ENCODE measurements around the gene UBAP2.

UBAP2 gene

GRCh38 chr9:33924978-33925797, 123.5 kb downstream of the UBAP2 start:
- TF ChIP-seq, protein P1, sequence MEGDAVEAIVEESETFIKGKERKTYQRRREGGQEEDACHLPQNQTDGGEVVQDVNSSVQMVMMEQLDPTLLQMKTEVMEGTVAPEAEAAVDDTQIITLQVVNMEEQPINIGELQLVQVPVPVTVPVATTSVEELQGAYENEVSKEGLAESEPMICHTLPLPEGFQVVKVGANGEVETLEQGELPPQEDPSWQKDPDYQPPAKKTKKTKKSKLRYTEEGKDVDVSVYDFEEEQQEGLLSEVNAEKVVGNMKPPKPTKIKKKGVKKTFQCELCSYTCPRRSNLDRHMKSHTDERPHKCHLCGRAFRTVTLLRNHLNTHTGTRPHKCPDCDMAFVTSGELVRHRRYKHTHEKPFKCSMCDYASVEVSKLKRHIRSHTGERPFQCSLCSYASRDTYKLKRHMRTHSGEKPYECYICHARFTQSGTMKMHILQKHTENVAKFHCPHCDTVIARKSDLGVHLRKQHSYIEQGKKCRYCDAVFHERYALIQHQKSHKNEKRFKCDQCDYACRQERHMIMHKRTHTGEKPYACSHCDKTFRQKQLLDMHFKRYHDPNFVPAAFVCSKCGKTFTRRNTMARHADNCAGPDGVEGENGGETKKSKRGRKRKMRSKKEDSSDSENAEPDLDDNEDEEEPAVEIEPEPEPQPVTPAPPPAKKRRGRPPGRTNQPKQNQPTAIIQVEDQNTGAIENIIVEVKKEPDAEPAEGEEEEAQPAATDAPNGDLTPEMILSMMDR (conservative IDR thresholded peaks at IDR 0.05), result peak; percentile 81
- TF ChIP-seq ZFX (IDR thresholded peaks at IDR 0.05), result no peak
- peak overlapping the region; percentile 0; the same call in 1 of the 2 replicates for H3K27ac ChIP-seq

DNA sequence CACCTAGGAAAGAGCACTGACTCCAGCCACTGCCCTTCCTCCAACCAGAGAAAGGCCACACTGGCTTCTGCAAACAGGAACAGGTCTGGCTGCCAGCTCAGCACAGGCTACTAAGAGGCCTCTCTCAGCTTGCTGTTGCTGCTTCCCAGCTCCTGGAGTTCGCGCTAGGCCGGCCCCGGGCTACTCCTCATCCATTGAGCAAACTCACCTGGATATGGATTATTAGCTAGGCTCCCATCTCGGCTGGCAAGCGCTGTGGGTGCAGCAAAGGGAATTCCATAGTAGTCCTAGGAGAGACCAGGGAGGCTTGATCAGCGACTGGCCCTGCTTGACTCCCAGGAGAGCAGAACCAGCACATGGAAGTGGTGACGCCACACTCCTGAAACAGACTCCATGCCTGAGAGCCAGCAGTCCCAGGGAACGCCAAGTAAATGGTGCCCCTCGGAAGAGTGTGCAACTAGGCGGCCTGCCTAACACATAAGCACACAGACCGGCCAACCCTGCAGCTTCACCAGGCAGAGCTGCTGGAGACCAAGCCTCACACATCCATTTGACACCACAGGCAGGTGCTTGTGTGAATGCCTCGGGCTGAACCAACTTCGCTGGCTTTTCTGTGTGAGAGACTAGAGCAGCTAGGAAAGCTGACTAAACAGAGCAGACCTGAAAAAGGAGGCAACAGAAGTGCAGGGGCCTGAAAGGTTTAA, 124.5 kb downstream of the UBAP2 start:
- H3K27ac ChIP-seq, result no peak overlapping the region
- TF ChIP-seq, protein P1 (conservative IDR thresholded peaks at IDR 0.05), result no peak
- no peak for TF ChIP-seq ZFX (IDR thresholded peaks at IDR 0.05)

- H3K27ac ChIP-seq, result no peak overlapping the region
- TF ChIP-seq, protein P1 (conservative IDR thresholded peaks at IDR 0.05), result no peak
- no peak for TF ChIP-seq ZFX (IDR thresholded peaks at IDR 0.05)
Measured at GRCh38 chr9:33923079-33923478, 125.6 kb downstream of the UBAP2 start.

DNA sequence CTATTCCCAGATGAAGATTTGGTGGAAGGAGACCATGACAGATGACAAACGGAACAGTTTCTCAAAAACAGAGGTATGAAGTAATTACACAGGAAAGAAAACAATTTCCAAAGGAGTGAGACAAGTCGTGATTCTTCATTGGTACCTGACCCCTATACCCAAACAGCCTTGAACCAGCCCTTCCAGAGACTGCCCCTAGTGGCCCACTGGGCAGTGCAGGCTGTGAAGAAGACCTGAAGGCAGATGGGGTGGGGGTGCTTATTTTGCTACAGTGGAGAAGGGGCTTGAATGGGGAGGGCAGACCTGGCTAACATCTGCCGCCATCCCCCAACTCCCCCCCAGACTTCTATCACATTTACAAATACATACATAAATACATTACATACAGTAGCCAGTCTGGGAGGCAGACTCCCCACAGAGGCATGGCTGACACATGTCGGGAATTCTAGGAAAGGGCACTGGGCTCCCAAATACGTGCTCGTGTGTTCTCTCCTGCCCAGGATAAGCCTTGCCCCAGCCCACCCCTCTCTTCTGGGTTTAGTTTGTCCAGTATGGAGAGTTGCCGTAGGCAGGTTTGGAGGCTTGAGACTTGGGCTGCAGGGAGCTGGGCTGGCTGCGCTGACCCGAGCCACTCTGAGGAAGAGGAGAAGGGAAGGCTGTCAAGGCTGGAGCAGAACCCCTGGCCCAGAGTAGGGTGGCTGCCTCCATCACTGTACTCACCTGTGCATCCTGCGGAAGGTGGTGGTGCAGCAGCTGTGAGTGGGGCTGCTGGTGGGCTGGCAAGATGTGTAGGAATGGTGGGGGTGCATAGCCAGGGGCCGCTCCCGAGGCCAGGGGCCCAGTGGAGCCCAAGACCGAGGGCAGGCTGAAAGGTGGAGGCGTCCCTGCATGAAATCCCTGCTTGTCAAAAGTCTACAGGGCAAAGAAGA, 126.5 kb downstream of the UBAP2 start:
- TF ChIP-seq, protein P1 (conservative IDR thresholded peaks at IDR 0.05), result peak; percentile 85
- no peak for TF ChIP-seq ZFX (IDR thresholded peaks at IDR 0.05)
- no peak overlapping the region for H3K27ac ChIP-seq

DNA sequence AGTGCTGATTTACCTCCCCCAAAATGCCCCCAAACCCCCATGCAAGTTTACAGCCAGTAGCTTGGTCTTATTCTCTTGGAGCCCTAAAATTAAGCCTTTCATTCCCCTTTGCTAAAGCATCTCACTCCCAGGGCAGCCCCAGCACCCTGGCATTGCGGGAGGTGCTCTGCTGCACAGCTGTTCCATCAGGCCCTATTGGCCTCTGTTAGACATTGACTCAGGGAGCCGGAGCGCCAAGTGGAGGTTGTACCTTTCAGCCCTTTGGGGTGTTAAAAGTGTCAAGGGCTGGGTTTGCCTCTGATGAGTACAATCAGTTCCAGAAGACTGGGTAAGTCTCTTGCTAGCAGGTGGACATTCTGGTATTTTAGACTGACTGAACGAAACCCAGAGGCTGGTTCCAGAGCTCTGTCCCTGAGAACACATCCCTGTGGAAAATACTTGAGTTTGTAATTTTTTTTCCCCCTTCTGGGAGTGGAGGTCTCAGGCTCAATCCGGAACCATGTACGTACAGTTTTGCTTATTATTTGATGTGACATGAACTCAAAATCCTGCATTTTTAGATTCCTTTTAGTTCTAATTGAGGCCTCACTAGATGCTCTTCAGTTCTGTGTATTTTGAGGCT, 129.3 kb downstream of the UBAP2 start:
- TF ChIP-seq, protein P1 (conservative IDR thresholded peaks at IDR 0.05), result no peak
- TF ChIP-seq ZFX (IDR thresholded peaks at IDR 0.05), result no peak
- no peak overlapping the region for H3K27ac ChIP-seq

GRCh38 chr9:33917036-33917435, 131.7 kb downstream of the UBAP2 start:
- H3K27ac ChIP-seq, result no peak overlapping the region
- no peak for TF ChIP-seq ZFX (IDR thresholded peaks at IDR 0.05)
- TF ChIP-seq, protein P1 (conservative IDR thresholded peaks at IDR 0.05), result no peak
